K562 treated with DMSO at 1 percent for 24 hours (cell line): ENCODE measurements around the gene RALBP1. TPM values are rescaled to one million over a fixed set of nuclear protein-coding genes. Genes with fewer than 3 reads are reported as not detected.

Source experiments
- total RNA-seq: library from RNA; unstranded; fragments of 300-600 nt; gene quantifications from 2 replicates; pipeline ENCODE4 v1.2.3, GENCODE V29; 2022; ENCODE audit warnings: low read depth; ENCODE audit not compliant: insufficient read depth

The RALBP1 gene
- 42.2 and 46.7 TPM in 2 replicates for total RNA-seq

GRCh38 chr18:9474983-9475642 is at the start of gene RALBP1:
Gene RALBP1, plus strand, starts transcription at chr18:9475513. Its CDS starts 37,533 bp downstream, at chr18:9513046.

Other genes starting within 250 kb of the RALBP1 start
- 26.4 and 30.7 TPM in 2 replicates for gene TWSG1, start 140.7 kb upstream of the RALBP1 start, total RNA-seq
- 32.5 and 39.1 TPM in 2 replicates for gene PPP4R1, start 139.0 kb downstream of the RALBP1 start, total RNA-seq
- gene RAB31, start 232.8 kb downstream of the RALBP1 start, total RNA-seq = 19.2 and 23.9 TPM in 2 replicates